HG02678 (cell line): ENCODE measurements around the gene TDRKH.

Source experiments
- ATAC-seq: cut with Tn5 transposase; IDR thresholded peaks from one replicate; pipeline ENCODE4 v1.9.1; 2021; ENCODE audit warnings: mild to moderate bottlenecking, moderate library complexity; ENCODE audit not compliant: unreplicated experiment

TDRKH gene, protein sequence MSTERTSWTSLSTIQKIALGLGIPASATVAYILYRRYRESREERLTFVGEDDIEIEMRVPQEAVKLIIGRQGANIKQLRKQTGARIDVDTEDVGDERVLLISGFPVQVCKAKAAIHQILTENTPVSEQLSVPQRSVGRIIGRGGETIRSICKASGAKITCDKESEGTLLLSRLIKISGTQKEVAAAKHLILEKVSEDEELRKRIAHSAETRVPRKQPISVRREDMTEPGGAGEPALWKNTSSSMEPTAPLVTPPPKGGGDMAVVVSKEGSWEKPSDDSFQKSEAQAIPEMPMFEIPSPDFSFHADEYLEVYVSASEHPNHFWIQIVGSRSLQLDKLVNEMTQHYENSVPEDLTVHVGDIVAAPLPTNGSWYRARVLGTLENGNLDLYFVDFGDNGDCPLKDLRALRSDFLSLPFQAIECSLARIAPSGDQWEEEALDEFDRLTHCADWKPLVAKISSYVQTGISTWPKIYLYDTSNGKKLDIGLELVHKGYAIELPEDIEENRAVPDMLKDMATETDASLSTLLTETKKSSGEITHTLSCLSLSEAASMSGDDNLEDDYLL

DNA sequence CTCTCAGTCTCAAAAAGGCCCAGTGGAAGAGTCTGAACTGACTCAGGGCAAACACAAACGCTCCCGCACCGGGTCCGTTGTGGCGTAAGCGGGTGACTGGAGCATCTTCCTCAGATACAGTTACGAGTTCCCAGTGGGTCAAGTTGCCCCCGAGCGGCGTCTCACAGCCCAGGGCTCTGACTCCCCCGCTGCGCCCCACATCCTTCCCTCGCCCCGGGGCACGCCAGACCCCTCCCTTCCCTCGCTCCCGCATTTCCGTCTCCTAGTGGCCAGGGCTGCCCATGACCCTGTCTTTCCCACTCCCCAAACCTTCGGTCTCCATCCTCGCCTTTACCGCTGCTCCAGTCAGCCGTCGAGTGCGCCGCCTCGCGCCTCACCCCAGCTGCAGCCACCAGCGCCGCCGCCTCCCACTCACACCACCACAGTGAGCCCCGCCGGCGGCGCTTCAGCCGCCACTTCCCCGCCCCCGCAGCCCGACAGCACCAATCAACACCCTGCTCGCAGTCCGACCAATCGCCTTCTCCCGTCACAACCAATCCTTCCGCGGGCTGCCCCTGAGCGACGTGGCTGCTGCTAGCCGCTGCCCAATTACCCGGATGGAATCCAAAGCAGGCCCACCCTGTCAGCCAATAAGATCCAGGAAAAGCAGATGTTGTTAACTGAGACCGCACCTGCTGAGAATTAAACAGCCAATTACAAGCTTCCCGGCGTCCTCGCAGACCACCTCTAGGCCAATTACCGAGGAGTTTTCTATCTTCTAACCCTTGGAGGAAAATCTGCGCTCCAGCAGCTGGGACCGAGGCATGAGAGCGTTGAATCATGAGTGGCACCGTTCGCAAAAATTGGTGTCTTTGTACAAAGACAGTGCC is at the start of gene TDRKH:
TSS of gene TDRKH (minus strand) at position 430 of the 869 bp plus-strand sequence. CDS start 7,478 bp downstream, outside the sequence.
- ATAC-seq: peak; percentile 94

- peak; percentile 46 for ATAC-seq
Measured at GRCh38 chr1:151839457-151840403, 49.4 kb upstream of the TDRKH start, which contains the start of gene C2CD4D. Gene C2CD4D (minus strand): TSS chr1:151839820. CDS start chr1:151838989, 831 bp downstream.

- ATAC-seq: no peak
Measured at GRCh38 chr1:151839082-151839412, 48.7 kb upstream of the TDRKH start.

DNA sequence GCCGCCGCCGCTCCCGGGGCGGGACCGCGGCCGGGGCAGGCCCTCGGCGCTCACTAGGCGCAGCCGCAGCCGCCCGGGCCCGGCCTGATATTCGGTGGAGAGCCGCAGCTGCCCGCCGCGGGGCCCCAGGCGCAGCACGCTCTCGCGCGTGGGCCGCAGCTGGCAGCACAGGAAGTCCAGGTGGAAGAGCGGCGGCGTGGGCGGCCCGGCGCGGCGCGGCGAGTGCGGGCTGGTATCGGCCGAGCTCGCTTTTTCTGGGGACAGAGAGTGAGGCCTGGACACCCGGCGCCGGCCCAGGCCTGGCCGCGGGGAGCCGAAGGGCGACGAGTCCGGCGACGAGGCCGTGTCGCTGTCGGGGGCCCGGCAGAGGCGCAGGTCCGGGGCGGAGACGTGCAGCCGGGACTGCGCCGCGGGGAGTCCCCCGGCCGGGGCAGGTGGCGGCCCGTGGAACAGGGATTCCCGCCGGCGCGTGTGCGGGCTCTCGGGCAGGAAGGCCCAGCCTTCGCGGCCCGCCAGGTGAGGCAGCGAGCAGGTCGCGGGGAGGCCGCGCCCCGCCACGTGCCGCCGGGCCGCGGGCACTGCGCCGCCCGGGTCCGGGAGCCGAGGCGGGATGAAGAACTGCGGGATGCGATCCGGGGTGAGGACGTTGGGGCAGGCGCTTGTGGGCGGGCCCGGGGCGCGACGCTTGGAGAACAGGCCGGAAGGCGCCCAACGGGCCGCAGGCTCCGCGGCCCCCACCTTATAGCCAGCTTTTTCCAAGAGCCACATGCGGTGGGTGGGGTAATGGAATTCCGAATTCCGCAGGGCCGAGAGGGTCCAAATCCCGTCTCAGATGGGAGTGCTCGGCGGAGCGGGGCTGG is 48.2 kb upstream of the TDRKH start:
- ATAC-seq: no peak

- no peak for ATAC-seq
Measured at GRCh38 chr1:151837884-151838221, 47.6 kb upstream of the TDRKH start.

DNA sequence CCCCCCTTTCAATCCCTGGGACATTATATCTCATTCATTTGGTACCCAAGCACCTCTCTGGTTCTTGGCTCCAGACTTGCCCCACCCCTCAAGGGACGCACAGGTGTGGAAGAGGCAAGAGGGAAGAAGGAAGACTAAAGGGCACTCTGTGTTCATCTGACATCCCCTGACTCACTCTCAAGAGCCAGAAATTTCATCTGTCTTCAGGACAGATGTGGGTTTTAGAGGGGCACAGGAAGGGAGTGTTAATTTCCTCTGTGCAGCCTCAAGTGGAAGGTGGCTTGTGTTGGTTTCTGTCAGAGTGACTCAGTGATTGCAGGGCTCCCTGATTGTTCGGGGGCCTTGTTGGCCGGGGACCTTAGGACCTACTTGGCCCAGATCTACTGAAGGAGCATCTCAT is 46.9 kb upstream of the TDRKH start:
- ATAC-seq: no peak

DNA sequence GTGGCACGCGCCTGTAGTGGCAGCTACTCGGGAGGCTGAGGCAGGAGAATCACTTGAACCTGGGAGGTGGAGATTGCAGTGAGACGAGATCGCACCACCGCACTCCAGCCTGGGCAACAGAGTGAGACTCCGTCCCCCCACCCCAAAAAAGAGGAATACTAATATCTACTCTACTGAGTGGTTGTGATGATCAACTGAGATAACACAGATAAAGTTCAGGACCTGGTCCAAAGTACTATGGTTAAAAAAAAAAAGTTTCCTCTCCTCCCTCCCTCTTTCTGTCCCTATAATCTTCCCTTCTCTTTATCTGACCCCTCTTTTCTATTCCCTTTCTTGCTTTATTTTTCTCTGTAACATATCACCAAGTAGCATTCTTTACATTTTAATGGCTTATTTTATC is 45.3 kb upstream of the TDRKH start:
- no peak for ATAC-seq

DNA sequence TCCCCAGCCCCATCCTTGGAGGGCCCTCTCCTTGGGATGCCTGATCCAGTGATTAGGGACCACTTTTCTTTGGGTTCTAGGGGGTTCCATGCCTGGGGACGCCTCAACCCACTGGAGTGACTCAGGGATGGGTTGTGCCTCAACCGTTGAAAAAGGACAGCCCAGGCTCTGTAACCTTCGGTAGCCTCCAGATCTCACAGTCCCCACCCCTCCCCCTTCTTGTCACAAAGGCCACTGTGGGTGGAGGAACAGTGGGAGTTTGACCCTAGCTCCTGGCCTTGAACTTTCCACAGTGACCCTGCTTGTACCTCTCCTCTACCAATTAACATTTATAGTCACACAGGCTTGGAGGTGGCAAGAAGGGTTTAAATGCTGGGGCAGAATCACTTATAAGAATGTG is 43.9 kb upstream of the TDRKH start:
- no peak for ATAC-seq

- ATAC-seq: no peak
Measured at GRCh38 chr1:151833172-151833900, 43.0 kb upstream of the TDRKH start.

DNA sequence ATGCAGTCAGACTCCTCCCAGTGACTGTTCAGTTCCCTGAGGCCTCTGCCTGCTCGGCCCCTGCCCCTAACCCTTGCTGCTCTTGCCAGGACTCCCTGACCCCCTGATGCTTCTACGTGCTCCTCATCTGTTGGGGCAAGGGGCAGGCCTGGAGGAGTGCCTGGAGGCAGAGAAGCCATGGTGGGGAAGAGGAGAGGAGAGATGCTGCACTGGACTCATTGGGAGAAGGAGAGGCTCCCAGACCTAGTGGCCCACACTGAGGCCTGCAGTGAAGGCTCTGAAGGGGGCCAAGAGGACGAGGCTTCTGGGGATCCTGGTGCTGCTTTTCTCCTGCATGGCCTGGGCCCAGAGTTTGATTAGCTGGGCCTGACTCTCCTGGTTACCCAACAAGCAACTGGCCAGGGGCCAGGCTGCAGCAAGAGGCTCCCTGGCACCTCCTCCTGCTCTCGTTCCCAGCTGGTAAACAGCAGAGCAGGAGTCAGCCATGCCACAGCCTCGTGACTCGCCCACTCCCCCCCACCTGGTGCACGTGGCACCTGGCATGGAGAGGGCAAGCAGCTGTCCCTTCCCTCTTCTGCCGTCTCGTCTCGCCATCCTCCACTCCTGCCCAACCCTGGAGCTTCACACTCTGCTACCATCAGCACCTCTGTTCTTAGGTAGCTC is 42.1 kb upstream of the TDRKH start:
- ATAC-seq: no peak

DNA sequence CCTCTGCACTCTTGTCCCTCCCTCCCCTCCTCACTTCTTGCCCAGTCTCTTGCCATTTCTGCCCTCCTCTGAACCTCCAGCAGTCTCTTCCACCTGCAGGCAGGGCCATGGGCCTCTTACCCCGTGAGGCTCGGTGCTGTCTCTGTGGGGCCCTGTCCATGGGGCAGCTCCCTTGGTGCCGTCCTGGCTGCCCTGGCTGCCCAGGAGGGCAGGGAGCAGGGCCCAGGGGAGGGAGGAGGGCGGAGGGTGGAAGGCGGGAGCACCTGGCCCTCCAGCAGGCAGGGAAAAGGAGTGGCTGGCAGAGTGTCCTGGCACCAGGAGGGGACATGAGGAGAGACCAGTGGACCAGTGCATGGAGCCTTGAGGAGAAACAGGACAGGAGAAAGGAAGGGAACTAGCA is 41.3 kb upstream of the TDRKH start, which contains the start of gene RORC:
TSS of gene RORC (minus strand) at position 198 of the 400 bp plus-strand sequence. CDS start at position 160, 38 bp downstream.
- ATAC-seq: no peak

GRCh38 chr1:151831256-151831591 is 40.9 kb upstream of the TDRKH start:
- no peak for ATAC-seq

DNA sequence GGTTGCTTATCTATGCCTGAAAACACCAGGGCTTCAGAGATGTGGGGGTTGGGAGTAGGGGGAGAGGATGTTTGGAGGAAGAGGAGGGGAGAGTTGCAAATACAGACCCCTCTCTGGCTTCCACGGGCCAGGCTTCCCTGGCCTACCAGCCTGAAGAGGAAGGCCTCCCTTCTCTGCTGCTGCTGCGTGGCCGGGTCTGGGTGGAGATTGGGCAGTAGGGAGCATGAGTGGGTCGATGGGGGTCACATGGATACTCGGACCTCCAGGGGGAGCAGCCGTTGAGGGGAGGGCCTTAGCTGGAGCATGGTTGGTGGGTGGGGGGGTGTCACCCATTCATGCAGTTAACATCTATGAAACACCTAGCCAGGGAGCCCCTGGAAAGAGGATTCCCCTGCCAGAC is 39.8 kb upstream of the TDRKH start:
- no peak for ATAC-seq

DNA sequence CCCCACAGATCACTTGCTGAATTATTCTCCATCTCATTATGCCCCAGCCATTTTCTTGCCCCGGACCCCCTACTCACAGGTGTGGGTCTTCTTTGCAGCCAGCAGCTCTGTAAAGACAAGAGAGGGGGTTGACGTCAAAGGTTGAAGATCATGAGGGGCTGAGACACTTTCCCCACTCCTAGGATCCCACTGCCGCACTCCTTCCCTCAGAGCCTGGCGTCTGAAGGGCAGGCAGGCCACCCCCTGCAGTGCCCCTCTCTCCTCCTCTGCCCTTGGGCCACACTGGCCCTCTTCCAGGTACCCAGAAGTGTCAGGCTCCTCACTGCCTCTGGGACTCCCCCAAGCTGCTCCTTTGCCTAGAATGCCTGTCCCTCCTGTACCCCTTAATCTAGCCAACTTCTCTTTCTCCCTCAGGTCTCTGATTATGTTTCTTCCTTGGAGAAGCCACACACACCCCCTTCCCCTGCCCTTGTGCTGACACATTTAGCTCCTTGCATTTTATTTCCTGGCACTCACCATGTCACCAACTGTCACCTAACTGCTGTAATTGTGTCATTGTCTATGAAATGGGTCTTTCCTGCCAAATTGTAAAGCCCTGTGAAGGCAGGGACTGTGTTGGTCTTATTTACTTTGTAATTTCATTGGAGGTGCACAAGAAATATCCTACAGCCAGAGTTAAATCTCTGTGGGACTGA is 39.2 kb upstream of the TDRKH start:
- ATAC-seq: no peak

DNA sequence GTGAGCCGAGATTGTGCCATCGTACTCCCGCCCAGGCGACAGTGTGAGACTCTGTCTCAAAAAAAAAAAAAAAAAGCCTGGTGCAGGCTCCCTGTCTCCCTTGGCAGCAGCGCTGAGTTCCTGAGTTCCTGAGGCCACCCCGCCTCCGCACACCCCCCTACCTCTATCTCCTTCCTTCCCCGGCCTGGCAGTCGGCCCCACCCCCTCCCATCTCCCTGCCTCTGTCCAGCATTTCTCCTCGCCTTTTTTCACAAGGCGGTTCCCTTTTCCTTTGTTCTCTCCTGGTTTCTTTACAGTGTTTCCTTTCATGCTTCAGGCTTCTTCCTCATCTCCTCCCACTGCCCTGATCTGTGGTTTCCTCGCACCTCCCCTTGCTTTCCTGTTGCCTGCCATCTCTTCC is 38.6 kb upstream of the TDRKH start:
- ATAC-seq: no peak

- no peak for ATAC-seq
Measured at GRCh38 chr1:151827853-151828252, 37.6 kb upstream of the TDRKH start.

GRCh38 chr1:151825751-151826660 is 35.7 kb upstream of the TDRKH start:
- ATAC-seq: no peak
